HG03139 (cell line): ENCODE results near the gene ITGB8.
A peak's percentile ranks its signal among the peaks of the same experiment; 100 is the strongest.
"Not testable (repeated sequence)": the region's sequence is repeated elsewhere in the genome, so short reads cannot be mapped to it uniquely, and the experiment has no call there.

Experiments used
- ATAC-seq: cut with Tn5 transposase; IDR thresholded peaks from one replicate; pipeline ENCODE4 v1.9.1; 2021; ENCODE audit not compliant: unreplicated experiment

Gene ITGB8

DNA sequence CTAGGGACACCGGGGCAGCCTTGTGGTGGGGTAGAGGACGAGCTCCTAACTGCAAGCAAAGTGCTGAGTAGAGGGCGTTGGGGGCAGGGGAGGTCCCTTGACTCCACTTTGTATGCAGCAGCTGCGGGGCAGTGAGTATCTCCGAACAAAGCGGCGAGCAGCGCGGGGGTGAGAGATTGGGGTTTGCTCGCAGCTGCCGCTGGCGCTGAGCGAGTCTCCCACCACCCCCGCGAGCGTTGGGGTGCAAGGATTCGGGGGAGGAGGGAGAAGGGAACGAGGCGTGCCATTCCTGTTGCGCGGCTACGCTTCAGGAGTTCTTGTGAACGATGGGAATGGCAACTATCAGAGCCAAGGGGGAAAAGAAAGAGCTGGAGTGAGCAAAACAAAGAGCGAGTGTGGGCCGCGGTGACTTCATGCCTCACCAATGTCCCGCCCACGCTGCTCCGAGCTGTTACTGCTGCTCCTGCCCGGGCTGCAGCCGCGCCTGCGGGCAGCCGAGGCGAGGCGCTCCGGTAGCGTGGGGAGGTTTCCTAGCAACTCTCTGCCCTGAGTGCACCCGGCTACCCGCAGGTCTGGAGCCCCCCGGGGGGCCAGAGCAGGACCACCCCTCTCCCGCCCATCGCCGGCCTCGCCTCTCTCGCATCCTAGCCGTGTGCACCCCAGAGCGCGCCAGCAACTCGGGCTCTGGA lies at the start of gene ITGB8:
TSS of gene ITGB8 (plus strand) at position 662 of the 689 bp plus-strand sequence. CDS start 907 bp downstream, outside the sequence.
- peak; percentile 48 for ATAC-seq

DNA sequence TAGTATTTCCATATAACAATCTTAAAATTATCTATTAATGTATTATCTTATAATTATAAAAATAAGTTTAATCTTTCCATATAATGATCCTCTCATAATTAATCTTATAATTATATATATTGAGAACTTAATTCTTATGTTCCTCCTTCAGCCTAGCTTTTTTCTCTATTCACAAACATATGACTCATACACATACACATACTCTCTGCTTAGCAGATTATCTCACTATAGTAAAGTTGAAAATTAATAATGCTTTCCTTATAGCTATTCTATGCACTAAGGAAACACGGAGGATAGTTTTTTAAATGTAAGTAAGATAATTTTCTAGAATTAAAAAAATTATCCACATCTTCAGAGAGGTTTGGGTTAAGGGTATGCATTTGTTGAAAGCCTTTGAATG lies 47.7 kb upstream of the ITGB8 start:
- no peak for ATAC-seq

DNA sequence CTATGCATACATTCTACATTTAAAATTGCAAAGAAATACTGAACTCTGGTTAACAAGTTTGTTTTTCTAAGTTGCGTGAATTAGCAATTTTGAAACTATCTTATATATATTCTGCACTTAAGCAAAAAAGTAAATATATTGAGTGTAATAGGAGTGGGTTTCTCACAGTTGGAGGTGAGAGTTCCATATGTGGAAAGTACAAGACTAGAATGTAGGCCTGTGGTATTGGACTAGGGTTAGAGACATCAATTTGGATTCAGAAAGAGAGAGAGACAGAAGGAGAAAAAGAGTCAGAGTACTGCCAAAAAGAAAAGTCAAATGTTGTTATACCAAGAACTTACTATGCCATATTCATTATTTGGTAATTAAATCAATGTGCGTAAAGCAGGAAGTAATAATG lies 47.3 kb upstream of the ITGB8 start:
- ATAC-seq, result no peak

DNA sequence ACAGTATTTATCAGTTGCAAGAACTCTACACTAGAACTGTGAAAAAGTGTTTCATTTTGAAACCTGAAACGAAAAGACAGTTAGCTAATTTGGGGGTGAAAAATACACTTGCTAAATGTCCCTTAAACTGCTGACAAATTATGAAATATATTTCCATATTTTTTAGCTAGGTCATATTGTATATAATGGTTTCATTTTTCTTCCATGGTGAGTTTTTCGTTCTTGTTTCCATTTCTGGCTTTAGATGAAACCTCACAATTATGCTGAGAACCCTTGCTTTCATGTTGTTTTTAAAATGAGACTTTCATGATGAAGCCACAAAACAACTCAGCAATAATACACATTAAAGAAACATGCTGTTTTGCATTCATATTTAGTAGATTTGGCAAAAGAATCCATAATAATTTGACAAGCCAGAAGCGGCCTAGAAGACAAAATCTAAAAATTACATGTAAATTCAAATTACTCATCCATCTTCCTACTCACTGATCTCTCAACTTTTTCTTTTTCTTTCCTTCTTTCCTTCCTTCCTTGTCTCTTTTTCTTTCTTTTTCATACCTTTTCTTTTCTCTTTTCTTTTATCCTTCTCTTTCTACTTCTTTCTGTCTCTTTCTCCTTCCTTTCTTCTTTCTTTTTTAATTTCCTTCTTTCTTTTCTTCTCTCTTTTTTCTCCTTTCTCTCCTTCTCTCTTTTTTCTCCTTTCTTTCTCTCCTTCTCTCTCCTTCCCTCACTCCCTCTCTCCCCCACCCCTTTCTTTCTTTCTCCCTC lies 46.5 kb upstream of the ITGB8 start:
- no peak for ATAC-seq

DNA sequence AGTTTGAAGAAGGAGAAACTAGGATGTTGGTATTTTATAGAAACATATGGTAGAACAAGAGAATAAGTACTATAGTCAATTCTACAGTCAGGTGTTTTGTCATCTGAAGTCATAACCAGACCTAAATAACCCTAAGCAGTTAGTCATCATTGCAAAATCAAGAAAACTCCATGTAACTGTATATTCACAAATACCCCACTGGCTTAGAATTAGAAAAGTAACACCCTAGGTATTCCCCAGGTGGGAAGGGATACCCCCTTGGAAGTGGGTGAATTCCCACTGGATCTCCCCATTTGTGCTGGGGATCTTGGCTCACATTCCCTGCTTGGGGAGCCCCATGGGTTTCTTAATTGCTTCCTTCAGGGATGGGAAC lies 45.9 kb upstream of the ITGB8 start:
- ATAC-seq, result no peak

DNA sequence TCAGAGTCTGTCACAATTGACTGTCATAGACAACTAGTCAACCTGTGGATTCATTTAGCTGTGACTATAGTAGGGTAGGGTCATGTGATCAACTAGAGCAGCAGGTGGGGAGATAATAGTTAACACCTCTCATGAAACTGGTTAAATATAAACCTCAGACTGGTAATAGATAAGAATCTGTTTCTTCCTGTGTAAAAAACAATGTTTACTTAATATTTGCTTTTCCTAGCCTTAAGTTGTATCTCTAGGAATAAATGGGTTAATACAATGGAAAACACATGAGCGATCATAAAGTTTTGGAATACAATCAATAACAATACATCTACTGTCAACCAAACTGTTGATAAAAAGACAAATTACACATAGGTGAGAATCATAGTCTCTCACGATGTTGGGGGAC lies 43.4 kb upstream of the ITGB8 start:
- no peak for ATAC-seq

DNA sequence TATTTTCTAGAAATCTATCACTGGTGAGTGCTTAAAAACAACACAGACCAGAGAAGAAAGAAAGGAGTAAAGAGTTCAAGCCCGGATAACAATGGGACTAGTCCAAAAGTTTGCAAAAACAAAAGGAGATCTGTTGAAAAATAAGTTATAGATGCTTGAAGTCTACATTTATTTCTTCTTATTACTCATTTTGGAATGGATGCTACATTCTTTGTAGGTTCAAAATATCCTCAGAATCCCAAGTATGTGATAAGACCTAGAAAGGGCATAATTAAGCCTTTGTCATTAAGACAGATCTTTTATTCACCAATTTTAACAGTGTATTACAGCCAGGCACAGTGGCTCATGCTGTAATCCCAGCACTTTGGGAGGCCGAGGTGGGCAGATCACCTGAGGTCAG lies 42.7 kb upstream of the ITGB8 start:
- no peak for ATAC-seq

DNA sequence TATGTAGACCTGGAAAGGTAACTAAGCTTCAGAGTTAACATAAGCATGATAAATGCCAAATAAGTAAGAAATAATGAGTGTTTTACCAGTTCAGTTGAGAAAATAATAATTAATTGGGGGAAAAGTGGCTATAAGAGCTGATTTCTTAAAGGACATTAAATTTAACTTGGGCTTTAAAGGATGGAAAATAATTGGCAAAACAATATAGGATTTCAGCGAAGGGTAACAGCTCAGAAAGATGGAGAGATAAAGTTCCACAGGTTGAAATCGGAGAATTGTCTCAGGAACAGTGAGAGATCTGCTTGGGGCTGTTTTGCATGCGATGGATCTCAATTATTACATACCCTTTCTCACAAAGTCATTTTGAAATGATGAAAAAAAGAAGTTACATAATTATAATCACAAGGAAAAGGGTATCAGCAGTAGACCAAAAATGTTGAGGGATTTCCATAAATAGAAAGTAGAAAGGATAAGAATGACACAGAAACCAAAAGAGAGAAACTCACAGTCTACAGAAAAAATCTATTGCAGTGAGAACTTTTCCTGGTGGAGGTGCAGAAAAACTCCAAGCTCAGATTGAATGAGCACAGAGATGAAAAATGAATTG lies 40.1 kb upstream of the ITGB8 start:
- ATAC-seq, result no peak

DNA sequence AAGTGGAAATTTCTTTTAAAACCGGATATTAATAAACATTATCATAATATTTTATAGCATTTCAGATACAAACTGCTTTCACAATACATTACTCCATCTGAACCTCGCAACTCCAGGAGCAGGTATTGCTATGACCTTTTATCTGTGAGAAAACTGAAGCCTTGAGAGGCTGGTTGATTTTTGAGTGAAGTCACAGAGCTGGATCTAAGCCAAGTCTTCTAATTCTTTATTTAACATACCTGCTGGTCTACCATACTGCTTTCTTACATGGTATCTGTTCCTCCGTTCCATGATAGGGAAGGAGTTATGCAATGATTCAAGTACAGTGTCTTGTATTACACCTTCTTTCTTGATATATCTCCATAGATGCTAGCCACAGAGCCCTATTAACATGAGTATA lies 37.4 kb upstream of the ITGB8 start:
- ATAC-seq, result no peak

DNA sequence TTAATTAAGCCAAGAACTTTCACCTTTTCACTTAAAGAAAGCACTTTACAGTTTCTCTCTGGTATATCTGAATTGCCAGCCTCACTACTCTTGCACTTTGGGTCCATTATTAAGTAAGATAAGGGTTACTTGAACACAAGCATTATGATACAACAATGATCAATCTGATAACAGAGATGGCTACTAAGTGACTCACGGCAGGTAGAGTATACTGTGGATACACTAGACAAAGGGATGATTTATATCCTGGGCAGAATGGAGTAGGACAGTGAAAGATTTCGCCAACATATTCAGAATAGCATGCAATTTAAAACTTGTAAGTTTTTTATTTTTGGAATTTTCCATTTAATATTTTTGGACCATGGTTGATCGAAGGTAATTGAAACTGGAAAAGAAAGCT lies 34.3 kb upstream of the ITGB8 start:
- no peak for ATAC-seq

DNA sequence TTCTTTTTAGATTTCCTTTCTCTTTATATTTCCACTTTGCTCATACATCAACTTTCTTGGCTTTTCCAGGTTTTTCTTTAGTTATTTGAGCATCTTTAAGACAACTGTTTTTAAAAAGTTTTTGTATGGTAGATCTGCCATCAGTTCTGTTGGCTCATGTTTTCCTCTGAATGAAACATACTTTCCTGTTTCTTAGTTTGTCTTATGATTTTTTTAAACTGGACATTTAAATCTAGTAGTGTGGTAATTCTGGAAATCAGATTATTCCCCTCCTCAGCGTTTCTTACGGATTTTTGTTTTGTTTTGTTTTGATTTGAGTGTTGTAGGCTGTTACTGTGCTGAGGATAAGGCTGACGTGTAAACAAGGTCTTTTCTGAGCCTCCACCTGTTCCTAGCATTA lies 33.8 kb upstream of the ITGB8 start:
- ATAC-seq, result no peak

DNA sequence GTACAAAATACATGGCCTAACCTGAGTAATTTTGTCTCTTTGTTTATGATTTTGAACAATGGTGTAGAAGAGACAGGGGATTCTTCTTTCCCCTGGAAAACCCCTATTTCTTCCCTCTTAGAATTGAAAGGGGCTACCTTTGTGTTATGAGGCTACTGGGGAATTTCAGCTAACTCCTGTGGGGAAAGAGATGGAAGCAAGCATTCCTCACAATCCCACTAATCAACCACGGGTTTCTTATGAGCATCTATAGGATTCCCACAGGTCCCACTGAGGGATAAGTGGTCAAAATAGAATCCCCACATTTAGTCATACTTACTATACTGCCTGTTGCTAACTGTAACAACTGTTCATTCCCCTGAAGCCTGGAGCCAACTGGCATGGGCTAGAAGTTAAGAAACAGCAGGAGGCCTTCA lies 32.2 kb upstream of the ITGB8 start:
- ATAC-seq, result no peak

DNA sequence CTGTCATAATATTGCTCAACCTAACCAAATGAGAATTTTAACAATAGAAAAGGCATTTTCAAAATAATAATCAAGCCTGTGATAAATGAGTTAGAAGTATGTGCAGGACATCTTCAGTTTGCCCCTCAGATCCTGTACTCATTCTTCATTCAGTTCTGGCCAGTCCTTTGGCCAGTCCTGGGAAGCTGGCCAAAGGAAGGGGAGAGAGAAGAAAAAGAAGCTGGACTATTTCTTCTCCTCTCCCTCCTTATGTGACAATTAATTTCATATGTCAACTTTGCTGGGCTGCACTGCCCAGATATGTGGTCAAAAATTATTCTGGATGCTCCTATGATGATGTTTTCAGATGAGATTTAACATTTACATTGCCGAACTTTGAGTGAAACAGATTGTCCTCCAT lies 31.6 kb upstream of the ITGB8 start:
- no peak for ATAC-seq

DNA sequence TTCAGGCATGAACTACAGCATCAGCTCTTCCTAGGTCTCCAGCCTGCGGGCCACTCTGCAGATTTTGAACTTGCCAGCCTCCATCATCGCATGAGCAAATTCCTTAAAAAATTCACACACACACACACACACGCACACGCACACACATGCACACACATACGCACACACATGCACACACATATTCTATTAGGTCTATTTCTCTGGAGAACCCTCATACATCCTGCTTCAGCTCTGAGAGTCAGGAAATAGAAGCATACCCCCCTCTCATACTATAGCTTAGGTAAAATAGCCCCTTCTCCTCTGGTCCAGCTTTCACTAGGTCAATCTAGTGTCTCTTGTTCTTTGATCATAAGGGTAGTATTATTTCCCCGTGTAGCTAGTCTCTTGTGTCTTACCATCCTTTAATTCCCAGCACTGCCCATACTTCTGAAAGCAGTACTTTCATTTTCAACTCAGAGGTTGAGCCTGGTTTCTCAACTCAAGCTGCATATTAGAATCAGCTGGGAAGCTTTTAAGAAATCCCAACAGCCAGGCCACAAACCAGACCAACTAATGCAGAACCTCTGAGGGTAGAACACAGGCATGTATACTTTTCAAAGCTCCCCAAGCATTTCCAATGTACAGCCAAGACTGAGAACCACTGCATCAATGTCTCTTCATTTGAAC lies 30.9 kb upstream of the ITGB8 start:
- peak; percentile 50 for ATAC-seq

DNA sequence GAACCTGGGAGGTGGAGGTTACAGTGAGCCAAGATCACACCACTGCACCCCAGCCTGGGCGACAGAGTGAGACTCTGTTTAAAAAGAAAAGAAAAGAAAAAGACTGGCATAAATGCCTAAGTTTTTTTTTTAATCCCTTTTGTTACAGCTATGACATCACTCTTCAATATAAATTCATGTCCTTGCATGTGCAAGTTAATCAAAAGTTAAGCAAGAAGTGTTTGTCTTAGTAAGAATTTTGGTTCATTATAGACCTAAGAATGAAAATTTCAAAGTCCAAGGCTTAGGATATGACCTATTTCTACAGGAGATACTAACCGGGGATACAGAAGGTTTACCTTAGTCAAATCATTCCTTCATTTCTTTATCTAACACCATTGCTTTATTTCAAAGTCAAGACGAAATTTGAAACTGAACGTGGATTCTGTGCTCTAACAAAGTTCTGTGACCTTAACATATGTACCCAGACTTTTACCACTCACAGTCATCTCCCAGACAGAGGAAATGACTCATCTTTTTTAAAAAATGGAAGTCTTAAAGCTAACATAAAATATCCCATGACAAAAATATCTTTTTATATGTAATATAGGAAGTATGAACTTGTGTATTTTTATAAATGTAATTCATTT lies 29.3 kb upstream of the ITGB8 start:
- ATAC-seq, result no peak

DNA sequence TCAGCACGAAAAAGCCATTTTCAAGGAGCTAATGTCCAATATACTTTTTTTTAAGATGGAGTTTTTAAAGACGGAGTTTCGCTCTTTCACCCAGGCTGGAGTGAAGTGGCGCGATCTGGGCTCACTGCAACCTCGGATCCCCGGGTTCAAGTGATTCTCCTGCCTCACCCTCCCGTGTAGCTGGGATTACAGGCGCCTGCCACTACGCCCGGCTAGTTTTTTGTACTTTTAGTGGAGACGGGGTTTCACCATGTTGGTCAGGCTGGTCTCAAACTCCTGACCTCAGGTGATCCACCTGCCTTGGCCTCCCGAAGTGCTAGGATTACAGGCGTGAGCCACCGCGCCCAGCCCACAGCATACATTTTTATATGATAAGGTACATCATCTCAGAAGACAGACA lies 28.4 kb upstream of the ITGB8 start:
- ATAC-seq, result not testable (repeated sequence)

DNA sequence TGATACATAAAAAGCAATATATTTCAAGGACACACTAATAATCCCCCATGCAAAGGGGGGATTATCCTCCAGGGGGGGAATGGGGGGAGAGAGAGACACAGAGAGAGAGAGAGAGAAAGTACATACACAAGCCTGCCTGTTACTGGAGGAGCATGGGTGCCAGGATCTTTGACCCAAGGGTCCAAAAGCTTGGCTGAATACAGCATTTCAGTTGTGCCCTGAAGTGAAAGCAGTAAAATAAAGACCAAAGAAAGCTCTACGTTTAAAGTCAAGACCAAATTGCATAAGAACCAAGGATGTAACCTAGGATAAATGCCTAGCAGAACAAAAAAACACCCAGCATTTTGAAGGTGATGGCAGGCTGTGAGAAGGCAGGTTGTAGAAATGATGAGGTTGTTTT lies 27.8 kb upstream of the ITGB8 start:
- no peak for ATAC-seq

DNA sequence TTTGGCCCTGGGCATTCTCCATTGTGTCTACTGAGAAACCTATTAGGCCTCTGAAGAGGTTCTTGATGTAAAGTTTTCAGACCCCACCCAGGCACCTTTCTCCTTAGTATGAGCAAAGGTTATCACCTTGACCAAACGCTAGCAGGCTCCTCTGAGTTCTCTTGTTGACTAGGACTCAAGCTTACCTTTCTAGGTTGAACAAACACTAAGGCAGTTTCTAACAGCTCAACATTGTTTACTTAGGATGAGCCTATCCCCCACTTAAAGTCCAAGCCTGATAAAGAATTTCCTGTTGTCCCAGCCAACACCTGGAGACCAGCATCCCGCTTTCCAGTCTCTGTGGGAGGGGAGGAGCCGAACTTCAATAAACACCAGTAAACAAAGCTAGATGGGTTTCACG lies 26.3 kb upstream of the ITGB8 start:
- ATAC-seq, result no peak

DNA sequence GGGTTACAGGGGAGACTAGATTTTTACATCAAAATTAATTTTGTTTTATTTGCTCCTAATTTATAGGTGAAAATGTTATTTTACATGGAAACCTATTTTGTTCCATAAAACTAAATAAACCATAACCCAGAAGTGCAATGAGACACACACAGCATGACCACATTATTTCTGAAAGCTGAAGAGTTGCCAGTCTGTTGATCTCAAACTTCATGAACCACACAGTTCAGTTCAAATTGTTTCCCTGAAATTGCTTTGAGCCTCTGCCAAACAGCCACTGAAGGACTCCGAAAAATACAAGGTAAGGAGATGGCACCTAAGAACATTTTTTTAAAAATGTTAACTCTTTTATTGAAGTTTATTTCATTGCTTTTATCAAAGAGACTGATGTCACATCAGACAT lies 25.0 kb upstream of the ITGB8 start:
- no peak for ATAC-seq

DNA sequence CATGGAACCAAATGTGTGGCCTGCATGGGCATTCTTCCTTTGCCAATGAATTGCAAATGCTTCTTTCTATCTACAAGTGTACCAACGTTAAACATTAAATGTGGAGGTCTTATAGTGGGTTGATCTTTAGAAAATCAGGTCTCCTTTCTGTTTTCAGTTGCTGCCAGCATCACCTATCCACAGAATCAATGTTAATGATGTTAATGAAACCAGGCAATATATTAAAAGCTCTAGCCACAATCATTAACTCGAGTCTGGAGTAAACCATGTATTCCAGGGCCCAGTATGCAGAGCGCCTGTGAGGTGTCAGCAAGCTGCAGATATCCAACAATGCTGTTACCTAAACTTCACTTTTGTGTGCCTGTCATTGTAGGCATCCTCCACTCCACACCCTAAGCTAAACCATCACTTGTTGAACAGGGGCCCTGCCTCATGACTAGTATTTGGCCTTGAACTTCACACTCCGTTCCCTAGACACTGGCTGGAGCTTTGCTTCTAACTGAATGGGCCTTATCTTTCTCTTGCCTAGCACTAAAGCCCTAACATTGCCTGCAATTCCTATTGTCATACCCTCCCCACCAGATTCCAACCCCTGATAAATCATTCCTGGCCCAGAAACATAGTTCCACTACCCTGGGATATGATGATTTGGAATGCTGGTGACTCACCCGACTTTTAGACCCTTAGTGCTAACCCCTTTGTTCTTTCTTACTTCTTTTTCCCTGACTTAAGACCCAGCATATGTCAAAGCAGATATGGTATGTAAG lies 24.3 kb upstream of the ITGB8 start:
- ATAC-seq, result no peak

DNA sequence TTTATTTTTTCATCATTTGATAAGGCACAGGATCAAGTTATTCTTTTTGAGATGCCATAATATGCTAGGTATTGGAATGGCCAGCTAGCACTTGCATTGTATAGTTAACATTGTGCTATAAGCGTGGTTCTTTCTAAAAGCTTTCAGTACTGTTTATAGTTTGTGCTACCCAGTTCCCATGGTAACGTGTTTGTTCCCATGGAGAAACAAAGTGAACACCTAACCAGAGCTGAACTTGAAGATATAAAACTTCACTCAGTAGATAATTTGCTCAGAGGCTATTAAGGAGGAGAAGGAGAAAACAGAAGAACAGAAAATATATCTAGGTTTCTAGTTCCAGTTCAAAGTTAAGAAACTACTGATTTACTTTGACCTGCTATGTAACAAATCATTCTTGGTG lies 23.6 kb upstream of the ITGB8 start:
- no peak for ATAC-seq
